Measurements from ENCODE around the gene TOB2.
"Not testable (repeated sequence)": the region's sequence is repeated elsewhere in the genome, so short reads cannot be mapped to it uniquely, and the experiment has no call there.

The TOB2 gene

DNA sequence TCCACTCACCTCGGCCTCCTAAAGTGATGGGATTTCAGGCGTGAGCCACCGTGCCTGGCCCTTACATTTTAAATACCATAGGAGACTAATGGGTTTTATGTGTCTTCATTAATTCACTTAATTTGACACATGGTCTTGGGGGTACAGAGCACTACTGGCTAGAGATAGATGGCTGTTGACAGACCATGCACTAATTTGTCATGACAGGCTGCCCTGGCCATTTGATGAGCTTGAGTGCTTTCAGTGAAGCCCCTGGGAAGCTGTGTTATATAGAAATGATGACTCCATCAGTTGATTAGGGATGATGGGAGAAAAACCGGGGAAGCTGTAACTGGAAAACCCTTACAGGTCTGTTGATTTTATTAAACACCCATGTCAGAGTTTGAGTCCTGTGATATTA lies 15.3 kb upstream of the TOB2 start:
- no peak for DNase-seq

DNA sequence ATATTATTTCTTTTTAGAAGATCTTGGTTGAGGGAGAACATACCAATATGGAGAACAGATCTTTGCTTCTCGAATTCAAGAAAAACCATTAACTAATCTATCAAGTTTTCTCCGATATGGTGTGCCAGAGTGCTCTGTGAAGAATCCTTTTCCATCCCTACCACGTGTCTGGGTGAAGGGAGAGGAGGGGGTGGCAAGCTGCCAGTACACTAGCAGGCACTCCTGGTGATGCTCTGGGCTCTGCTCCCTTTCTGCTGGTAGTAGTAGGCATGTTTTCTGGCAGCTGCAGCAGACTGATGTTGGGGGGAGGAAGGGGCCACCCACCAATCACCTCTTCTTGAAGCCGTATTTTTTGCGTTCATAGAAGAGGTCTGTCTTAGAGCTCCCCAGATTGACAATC lies 13.5 kb upstream of the TOB2 start:
- DNase-seq, result not testable (repeated sequence)

GRCh38 chr22:41459431-41459830 lies 12.8 kb upstream of the TOB2 start:
- no peak for DNase-seq

GRCh38 chr22:41458161-41458728 lies 11.6 kb upstream of the TOB2 start:
- DNase-seq, result no peak

GRCh38 chr22:41448189-41448808 lies 1.7 kb upstream of the TOB2 start:
- DNase-seq, result peak; percentile 68 to 77 (median 72)

GRCh38 chr22:41447435-41448188 lies 1.0 kb upstream of the TOB2 start:
- DNase-seq, result peak; percentile 27 to 55 (median 42)

GRCh38 chr22:41446057-41446501 lies 522 bp downstream of the TOB2 start:
- no peak for DNase-seq

DNA sequence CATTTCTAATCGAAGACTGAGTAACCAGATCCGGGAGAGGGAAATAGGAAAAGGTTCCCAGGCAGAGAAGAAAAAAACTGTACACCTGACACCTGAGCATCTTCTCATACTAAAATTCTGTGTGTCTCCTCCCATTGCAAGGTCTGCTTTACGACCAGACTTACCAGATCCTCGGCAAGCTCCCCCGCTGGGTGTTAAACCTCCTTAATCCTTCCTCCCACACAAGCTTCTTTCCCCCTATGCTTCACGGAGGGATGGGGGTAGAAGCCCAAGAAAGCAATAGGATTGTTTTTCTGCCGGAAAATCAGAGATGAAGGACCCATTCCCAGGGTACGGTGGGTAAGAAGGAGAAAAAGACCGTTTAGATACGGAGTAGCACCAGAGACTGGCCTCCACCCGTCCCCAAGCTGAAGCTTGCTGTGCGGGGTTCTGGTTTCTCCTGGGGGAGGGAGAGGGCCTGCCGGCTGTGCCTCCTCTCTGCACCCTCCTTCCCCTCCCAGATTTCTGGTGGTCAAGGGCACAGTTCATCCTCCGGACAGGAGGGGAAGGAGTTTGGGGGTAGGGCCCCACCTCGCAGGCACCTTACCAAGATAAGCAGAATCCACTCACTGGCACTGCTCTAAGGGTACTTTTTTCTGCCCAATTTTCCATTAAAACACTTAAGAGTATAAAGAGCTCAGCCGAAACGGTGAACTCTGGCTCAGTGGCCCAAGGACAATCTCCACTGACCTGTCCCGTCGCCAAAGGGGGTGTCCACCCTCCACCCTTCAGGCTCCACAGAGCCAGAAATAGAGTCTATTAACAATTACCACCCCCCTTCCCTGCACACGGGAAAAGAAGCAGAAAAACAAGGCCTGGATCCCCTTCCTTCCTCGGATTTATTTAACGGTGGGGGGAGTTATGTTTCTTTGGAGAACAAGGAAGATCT lies 1.2 kb downstream of the TOB2 start:
- DNase-seq, result no peak

DNA sequence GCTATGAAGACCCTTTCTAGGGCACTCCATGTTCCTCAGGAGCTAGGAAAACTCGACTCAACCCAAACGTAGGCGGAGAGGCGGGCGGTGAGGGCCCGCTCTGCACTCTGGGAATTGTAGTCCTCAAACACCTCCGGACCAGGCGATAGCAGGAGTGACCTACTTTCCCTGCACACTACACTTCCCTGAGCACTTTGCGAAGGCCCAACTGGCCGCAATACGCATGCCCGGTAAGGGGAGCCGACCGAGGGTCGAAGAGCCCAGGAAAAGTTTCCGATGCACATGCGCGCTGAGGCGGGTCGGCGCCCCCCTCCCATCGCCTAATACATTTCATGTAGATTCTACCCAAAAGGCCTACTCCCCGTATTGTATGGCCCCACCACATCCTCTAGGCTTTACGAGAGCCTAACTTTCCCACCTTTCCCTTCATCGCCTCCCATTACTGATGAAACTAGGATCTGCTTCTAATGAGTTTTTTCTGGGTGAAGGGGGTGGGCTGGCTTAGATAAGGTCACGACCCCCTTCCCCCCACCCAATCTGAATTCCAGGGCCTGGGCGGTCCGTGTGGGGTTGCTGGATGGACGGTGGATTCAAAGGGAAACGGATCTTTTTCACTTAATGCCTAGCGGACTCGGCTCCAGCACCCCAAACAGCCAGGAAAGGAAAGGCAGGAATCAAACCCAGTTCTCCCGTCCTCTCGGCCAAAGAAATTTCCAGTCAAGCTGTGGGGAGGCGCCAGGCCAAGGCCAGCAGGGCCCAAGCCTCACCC lies 2.1 kb downstream of the TOB2 start:
- peak; percentile 51 to 62 (median 56) for DNase-seq

DNA sequence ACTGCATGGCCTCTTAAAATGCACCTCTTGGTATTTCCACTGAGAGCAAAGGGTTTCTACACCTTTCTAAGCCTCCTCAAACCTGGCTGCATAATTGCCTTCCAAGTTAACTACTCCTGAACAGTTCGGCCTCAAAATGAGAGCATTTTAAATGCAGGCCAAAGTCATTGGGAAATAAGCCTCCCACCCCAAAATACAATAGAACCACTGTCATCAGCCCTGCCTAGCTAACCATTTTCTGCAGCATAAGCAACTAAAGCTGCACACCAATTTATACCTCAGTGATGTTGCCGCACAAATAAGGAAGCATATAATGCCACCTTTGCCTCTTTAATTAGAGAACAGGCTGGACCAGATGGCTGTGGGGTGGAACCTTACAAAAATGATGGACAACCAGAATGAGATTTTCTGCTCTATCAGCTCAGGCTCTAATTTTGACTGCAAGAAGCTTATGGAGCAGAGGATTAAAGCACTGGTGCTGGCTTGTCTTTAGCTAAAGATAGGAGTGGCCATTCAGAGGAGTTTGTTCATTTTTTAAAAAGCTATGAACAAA lies 4.3 kb downstream of the TOB2 start:
- DNase-seq, result no peak

GRCh38 chr22:41440511-41440910 lies 6.1 kb downstream of the TOB2 start:
- DNase-seq, result not testable (repeated sequence)

GRCh38 chr22:41437198-41437597 lies 9.4 kb downstream of the TOB2 start:
- no peak for DNase-seq

DNA sequence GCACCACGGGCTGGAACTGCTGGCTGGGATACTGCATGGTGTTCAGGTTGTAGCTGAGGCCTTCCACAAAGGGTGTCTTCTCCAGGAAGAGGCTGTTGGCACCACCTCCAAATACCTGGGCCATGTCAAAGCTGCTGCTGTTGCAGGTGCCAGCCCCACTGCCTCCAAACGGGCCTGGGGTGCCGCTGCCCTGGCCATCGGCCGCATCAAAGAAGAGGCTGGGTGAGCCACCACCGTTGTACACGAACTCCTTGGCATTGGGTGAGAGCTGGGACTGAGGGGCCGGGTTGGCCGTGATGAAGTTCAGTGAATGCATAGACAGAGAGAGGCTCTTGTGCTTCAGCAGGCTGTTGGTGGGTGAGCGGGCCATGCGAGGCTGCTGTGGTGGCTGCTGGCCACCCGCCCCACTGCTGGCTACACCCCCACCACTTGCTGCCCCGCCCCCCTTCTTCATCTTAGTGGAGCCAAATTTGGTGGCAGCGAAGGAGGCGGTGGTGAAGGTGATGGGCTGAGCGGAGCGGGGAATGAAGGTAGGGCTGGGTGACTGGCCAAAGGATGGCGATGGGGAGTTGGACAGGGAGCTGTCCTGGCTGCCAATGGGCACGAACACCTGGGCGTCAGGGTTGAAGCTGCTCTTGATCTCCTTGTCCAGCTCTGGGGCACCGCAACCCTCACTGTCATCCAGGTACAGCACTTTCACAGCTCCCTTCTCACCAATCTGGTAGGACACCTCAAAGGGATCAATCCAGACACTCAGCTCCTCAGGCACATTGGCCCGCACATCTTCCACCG lies 10.1 kb downstream of the TOB2 start:
- DNase-seq, result no peak

GRCh38 chr22:41435560-41435959 lies 11.0 kb downstream of the TOB2 start:
- DNase-seq, result no peak

GRCh38 chr22:41434361-41435003 lies 12.1 kb downstream of the TOB2 start:
- not testable (repeated sequence) for DNase-seq

GRCh38 chr22:41433480-41433879 lies 13.1 kb downstream of the TOB2 start:
- not testable (repeated sequence) for DNase-seq

DNA sequence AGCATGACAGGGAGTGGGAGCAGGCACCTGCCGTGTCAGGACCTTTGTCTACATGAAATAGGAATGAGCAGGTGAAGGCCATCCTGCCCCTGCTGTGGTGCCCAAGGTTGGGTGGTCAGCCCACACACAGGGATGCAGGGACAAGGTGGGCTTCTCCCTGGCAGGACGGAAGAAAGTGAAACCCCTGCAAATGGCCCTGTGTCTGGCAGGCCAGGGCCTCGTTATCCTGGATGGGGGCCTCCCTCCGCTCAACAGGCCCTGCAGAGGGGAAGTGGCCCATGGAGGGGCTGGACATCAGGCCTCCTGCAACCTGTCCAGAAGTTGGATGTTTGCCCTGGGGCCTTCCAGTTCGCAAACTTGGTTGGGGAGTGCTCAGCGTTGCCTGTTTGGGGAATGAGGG lies 14.9 kb downstream of the TOB2 start:
- DNase-seq, result no peak

GRCh38 chr22:41429951-41430332 lies 16.7 kb downstream of the TOB2 start:
- DNase-seq, result no peak

DNA sequence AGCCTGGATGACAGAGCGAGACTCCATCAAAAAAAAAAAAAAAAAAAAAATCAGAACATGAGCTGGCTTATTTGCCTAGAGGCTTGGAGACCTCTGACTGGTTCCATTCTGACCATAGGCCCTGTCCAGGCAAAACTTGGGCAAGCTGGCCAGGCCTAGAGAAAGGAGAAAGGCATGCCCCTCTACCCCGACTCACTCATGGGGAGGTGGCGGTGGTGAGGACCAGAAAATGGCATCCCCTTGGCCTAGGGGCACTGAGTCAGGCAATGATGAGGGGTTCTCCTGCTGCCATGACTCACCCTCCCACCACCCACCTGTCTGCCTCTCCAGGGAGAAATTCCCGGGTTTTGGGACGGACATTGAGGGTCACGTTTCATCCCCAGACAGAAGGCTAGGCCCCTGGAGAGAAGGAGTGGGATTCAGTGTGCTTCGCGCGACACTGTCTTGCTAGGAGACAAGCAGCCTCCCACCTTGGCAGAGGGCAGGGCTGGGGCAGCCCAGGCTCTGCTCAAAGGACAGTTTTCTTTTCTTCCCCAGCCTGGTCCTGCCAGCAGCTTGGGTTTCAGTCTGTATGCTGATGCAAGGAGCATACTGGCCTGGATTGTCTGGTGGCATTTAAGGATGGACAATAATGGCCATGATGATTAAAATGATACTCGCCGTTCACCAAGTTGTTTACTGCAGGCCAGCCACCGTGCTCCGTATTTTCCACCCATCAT lies 17.2 kb downstream of the TOB2 start:
- no peak for DNase-seq
